PC-3 (cell line): ENCODE results near the gene PRRT4.

Experiments used
- EZH2 ChIP-seq: fragments of 300-600 bp; sonication (generic); IDR thresholded peaks from one replicate; pipeline ENCODE4 v1.6.1; 2017; ENCODE audit warnings: antibody characterized with exemption, mild to moderate bottlenecking, low read length; ENCODE audit not compliant: unreplicated experiment
- EZH2phosphoT487 ChIP-seq: fragments of 300-600 bp; sonication (generic); IDR thresholded peaks from 2 replicates; pipeline ENCODE4 v1.6.1; 2018; ENCODE audit warnings: mild to moderate bottlenecking, antibody characterized with exemption, low read length, borderline replicate concordance
- TF ChIP-seq, protein P1 (sequence below): fragments of 300-600 bp; sonication (generic); conservative IDR thresholded peaks from 2 replicates; pipeline ENCODE4 v1.5.1; 2017; ENCODE audit warnings: antibody characterized with exemption, low read depth, mild to moderate bottlenecking, low read length

DNA sequence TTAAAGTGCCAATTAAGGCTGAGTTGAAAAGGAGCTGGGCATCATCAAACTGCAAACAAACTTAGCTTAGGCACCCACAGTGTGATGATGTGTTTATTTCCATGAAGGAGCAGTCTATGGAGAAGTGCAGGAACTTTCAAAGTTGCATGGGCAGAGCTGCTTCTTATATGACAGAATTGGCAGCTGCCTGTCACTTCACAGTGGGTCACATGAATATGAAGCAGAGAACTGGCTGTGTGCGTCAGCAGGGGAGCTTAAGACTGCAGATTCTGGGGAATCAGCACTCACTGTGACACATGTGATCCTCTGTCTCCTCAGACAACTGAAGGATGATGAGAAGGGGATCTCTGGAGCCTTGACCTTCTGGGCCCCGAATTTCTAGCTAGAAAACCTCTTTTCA, 54.4 kb downstream of the PRRT4 start:
- TF ChIP-seq, protein P1, sequence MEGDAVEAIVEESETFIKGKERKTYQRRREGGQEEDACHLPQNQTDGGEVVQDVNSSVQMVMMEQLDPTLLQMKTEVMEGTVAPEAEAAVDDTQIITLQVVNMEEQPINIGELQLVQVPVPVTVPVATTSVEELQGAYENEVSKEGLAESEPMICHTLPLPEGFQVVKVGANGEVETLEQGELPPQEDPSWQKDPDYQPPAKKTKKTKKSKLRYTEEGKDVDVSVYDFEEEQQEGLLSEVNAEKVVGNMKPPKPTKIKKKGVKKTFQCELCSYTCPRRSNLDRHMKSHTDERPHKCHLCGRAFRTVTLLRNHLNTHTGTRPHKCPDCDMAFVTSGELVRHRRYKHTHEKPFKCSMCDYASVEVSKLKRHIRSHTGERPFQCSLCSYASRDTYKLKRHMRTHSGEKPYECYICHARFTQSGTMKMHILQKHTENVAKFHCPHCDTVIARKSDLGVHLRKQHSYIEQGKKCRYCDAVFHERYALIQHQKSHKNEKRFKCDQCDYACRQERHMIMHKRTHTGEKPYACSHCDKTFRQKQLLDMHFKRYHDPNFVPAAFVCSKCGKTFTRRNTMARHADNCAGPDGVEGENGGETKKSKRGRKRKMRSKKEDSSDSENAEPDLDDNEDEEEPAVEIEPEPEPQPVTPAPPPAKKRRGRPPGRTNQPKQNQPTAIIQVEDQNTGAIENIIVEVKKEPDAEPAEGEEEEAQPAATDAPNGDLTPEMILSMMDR = no peak
- TF ChIP-seq EZH2 (no peak), EZH2phosphoT487 (no peak)
